ENCODE results near the gene DGAT2. TPM values are rescaled to one million over a fixed set of nuclear protein-coding genes. Genes with fewer than 3 reads are reported as not detected.
A peak's percentile ranks its signal among the peaks of the same experiment; 100 is the strongest.

DGAT2 gene, protein sequence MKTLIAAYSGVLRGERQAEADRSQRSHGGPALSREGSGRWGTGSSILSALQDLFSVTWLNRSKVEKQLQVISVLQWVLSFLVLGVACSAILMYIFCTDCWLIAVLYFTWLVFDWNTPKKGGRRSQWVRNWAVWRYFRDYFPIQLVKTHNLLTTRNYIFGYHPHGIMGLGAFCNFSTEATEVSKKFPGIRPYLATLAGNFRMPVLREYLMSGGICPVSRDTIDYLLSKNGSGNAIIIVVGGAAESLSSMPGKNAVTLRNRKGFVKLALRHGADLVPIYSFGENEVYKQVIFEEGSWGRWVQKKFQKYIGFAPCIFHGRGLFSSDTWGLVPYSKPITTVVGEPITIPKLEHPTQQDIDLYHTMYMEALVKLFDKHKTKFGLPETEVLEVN
- 0.50 TPM for polyA plus RNA-seq (2013)

- H3K36me3 ChIP-seq (ENCODE audit: control insufficient read depth in 4 of 4, insufficient read depth in 4 of 4, low read length in 3 of 4): no peaks in the 10 kb centered on the region
- peaks cover 0 to 18% (median 16%) of the 10 kb centered on the region in 4 experiments for H3K4me1 ChIP-seq (ENCODE audit: control extremely low read depth in 1 of 4, control insufficient read depth in 4 of 4, insufficient read depth in 4 of 4, low read length in 3 of 4)
- peak within 1 kb of the TSS; percentile 11 to 74 (median 47) for H3K4me3 ChIP-seq (ENCODE audit: control insufficient read depth in 1 of 7, extremely low read depth in 1 of 7, insufficient read depth in 4 of 7, low read depth in 2 of 7, low read length in 6 of 7)
- peaks cover 0 to 24% (median 12%) of the 10 kb centered on the region in 5 experiments for H3K27me3 ChIP-seq (replicated peaks in 2 of 5; ENCODE audit: control insufficient read depth in 4 of 5, insufficient read depth in 5 of 5, low read length in 4 of 5)
- 2% methylated on average over 62 of the region's 66 CpGs for WGBS (ENCODE audit: insufficient coverage)
- CTCF ChIA-PET: interaction anchor here (1.8 kb wide), 1 partner anchor 9 kb away, joined by 5 read pairs; no protein-coding TSS in a partner anchor
- DNase-seq: peak; percentile 76 to 89 (median 82)
- peak within 1 kb of the TSS in 1 of 2 experiments; percentile 65 for H3K27ac ChIP-seq (ENCODE audit: insufficient read depth in 1 of 2, low read depth in 1 of 2, low read length in 2 of 2, poor library complexity in 1 of 2, severe bottlenecking in 2 of 2)
- no peaks in the 10 kb centered on the region for H3K9me3 ChIP-seq (ENCODE audit: control extremely low read depth in 1 of 5, control insufficient read depth in 4 of 5, insufficient read depth in 2 of 5, low read depth in 1 of 5, low read length in 4 of 5)
- POLR2A ChIA-PET: interaction anchor here (0.6 kb wide), 1 partner anchor 99 kb away, joined by 4 read pairs; no protein-coding TSS in a partner anchor
Measured at GRCh38 chr11:75768112-75768908, at the start of gene DGAT2. TSS of gene DGAT2 (plus strand) at chr11:75768778. CDS start at chr11:75768992, 214 bp downstream.

GRCh38 chr11:75719340-75720239 is 49.0 kb upstream of the DGAT2 start:
- WGBS (ENCODE audit: insufficient coverage): 98% methylated on average over 12 of the region's 14 CpGs
- DNase-seq: no peak
- no peak overlapping the region for H3K4me3 ChIP-seq (ENCODE audit: control insufficient read depth in 1 of 7, extremely low read depth in 1 of 7, insufficient read depth in 4 of 7, low read depth in 2 of 7, low read length in 6 of 7)
- no peak overlapping the region for H3K27ac ChIP-seq (ENCODE audit: insufficient read depth in 1 of 2, low read depth in 1 of 2, low read length in 2 of 2, poor library complexity in 1 of 2, severe bottlenecking in 2 of 2)
- no peaks in the 10 kb centered on the region for H3K36me3 ChIP-seq (ENCODE audit: control insufficient read depth in 4 of 4, insufficient read depth in 4 of 4, low read length in 3 of 4)
- H3K27me3 ChIP-seq (replicated peaks in 2 of 5; ENCODE audit: control insufficient read depth in 4 of 5, insufficient read depth in 5 of 5, low read length in 4 of 5): no peaks in the 10 kb centered on the region
- peaks cover 0 to 11% (median 8%) of the 10 kb centered on the region in 4 experiments for H3K4me1 ChIP-seq (ENCODE audit: control extremely low read depth in 1 of 4, control insufficient read depth in 4 of 4, insufficient read depth in 4 of 4, low read length in 3 of 4)
- H3K9me3 ChIP-seq (ENCODE audit: control extremely low read depth in 1 of 5, control insufficient read depth in 4 of 5, insufficient read depth in 2 of 5, low read depth in 1 of 5, low read length in 4 of 5): no peaks in the 10 kb centered on the region
- ChIA-PET CTCF (interaction anchor here (1.4 to 2.2 kb wide), 2 partner anchors 13 to 64 kb away, joined by 3 to 8 read pairs; no protein-coding TSS in a partner anchor), POLR2A (interaction anchor here (0.6 kb wide), 2 partner anchors 8 to 397 kb away, joined by 3 to 4 read pairs; no protein-coding TSS in a partner anchor)

DNA sequence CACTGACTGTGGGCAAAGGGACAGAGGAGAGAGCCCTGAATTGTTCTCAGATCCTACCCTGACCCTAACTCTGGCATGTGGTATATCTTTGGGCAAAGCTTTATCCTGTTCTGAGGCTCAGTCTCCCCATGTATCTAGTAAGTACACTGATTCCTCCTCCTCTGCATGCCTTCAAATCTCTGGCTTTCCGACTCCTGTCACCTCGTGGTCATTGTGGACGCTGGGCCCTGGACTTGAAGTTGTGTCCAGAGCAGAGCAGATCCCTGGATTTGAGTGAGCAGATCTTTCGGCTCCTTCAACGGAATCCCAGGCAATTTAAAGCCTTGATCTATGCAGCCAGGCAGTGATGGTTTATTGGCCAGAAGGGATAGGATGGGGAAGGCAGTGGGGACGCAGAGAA is 47.9 kb upstream of the DGAT2 start:
- Histone ChIP-seq H3K27ac (ENCODE audit: insufficient read depth in 1 of 2, low read depth in 1 of 2, low read length in 2 of 2, poor library complexity in 1 of 2, severe bottlenecking in 2 of 2) (no peak overlapping the region), H3K9me3 (ENCODE audit: control extremely low read depth in 1 of 5, control insufficient read depth in 4 of 5, insufficient read depth in 2 of 5, low read depth in 1 of 5, low read length in 4 of 5) (no peaks in the 10 kb centered on the region), H3K36me3 (ENCODE audit: control insufficient read depth in 4 of 4, insufficient read depth in 4 of 4, low read length in 3 of 4) (no peaks in the 10 kb centered on the region), H3K4me1 (ENCODE audit: control extremely low read depth in 1 of 4, control insufficient read depth in 4 of 4, insufficient read depth in 4 of 4, low read length in 3 of 4) (peaks cover 0 to 11% (median 8%) of the 10 kb centered on the region in 4 experiments), H3K27me3 (replicated peaks in 2 of 5; ENCODE audit: control insufficient read depth in 4 of 5, insufficient read depth in 5 of 5, low read length in 4 of 5) (no peaks in the 10 kb centered on the region), H3K4me3 (ENCODE audit: control insufficient read depth in 1 of 7, extremely low read depth in 1 of 7, insufficient read depth in 4 of 7, low read depth in 2 of 7, low read length in 6 of 7) (no peak overlapping the region)
- WGBS (ENCODE audit: insufficient coverage): 98% methylated on average over 4 of the region's 6 CpGs
- DNase-seq: no peak
- CTCF ChIA-PET: interaction anchor here (0.7 to 2.5 kb wide), 3 partner anchors 63 to 599 kb away, joined by 3 to 6 read pairs (median 3); no protein-coding TSS in a partner anchor
- POLR2A ChIA-PET: interaction anchor here (0.6 kb wide), 1 partner anchor 9 kb away, joined by 3 read pairs; no protein-coding TSS in a partner anchor

DNA sequence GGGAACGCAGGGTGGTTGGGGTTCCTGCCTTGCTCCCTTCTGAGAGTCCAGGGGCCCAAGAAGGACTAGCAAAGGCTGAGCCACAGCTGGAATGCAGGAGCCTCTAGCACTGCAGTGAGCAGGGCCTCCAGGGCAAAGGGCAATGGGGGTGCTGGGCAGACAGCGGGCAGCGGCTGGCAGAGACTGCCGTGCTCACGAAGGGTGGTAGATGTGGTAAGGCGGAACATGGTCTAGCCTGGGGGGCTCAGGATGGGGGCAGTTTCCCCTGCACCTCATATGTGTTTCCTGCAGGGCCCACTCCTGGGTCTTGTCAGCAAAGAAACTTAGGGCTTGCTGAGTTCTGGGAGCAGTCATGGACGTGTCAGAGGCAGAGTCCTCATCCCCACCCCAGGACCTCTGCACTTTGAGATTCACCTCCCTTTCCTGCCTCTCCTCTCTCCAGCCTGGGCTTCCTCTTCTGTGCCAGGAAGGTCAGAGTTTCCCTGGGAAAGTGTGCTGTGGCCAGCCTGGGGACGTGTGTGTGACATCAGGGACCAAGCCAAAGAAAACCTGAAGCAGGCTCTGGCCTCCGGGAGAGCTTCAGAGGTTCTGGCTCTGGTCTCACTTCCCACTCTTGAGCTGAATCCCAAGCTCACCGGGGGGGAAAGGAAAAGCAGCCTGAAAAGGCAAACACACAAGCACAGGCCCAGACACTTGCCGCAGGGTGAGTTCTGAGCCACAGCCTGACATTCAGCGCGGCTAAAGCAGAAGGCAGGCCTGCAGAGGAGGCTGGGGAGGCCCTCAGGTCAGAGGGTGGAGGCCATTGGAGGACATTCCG is 46.5 kb upstream of the DGAT2 start:
- Histone ChIP-seq H3K27me3 (replicated peaks in 2 of 5; ENCODE audit: control insufficient read depth in 4 of 5, insufficient read depth in 5 of 5, low read length in 4 of 5) (no peaks in the 10 kb centered on the region), H3K4me1 (ENCODE audit: control extremely low read depth in 1 of 4, control insufficient read depth in 4 of 4, insufficient read depth in 4 of 4, low read length in 3 of 4) (peaks cover 0 to 11% (median 8%) of the 10 kb centered on the region in 4 experiments), H3K9me3 (ENCODE audit: control extremely low read depth in 1 of 5, control insufficient read depth in 4 of 5, insufficient read depth in 2 of 5, low read depth in 1 of 5, low read length in 4 of 5) (no peaks in the 10 kb centered on the region), H3K4me3 (ENCODE audit: control insufficient read depth in 1 of 7, extremely low read depth in 1 of 7, insufficient read depth in 4 of 7, low read depth in 2 of 7, low read length in 6 of 7) (no peak overlapping the region), H3K27ac (ENCODE audit: insufficient read depth in 1 of 2, low read depth in 1 of 2, low read length in 2 of 2, poor library complexity in 1 of 2, severe bottlenecking in 2 of 2) (no peak overlapping the region), H3K36me3 (ENCODE audit: control insufficient read depth in 4 of 4, insufficient read depth in 4 of 4, low read length in 3 of 4) (no peaks in the 10 kb centered on the region)
- ChIA-PET CTCF (interaction anchor here (0.9 to 2.5 kb wide), 4 partner anchors 11 to 597 kb away, joined by 3 to 6 read pairs (median 4); no protein-coding TSS in a partner anchor), POLR2A (interaction anchor here (1.0 kb wide), 1 partner anchor 16 kb away, joined by 3 read pairs; no protein-coding TSS in a partner anchor)
- WGBS (ENCODE audit: insufficient coverage): 92% methylated on average over 10 of the region's 14 CpGs
- DNase-seq: peak in 2 of 3 donors; percentile 8 to 27

GRCh38 chr11:75722669-75723042 is 45.9 kb upstream of the DGAT2 start:
- WGBS (ENCODE audit: insufficient coverage): 100% methylated on average over 8 of the region's 9 CpGs
- no peaks in the 10 kb centered on the region for H3K9me3 ChIP-seq (ENCODE audit: control extremely low read depth in 1 of 5, control insufficient read depth in 4 of 5, insufficient read depth in 2 of 5, low read depth in 1 of 5, low read length in 4 of 5)
- no peaks in the 10 kb centered on the region for H3K36me3 ChIP-seq (ENCODE audit: control insufficient read depth in 4 of 4, insufficient read depth in 4 of 4, low read length in 3 of 4)
- peaks cover 0 to 11% (median 8%) of the 10 kb centered on the region in 4 experiments for H3K4me1 ChIP-seq (ENCODE audit: control extremely low read depth in 1 of 4, control insufficient read depth in 4 of 4, insufficient read depth in 4 of 4, low read length in 3 of 4)
- DNase-seq: no peak
- no peak overlapping the region for H3K4me3 ChIP-seq (ENCODE audit: control insufficient read depth in 1 of 7, extremely low read depth in 1 of 7, insufficient read depth in 4 of 7, low read depth in 2 of 7, low read length in 6 of 7)
- H3K27me3 ChIP-seq (replicated peaks in 2 of 5; ENCODE audit: control insufficient read depth in 4 of 5, insufficient read depth in 5 of 5, low read length in 4 of 5): no peaks in the 10 kb centered on the region
- POLR2A ChIA-PET: no interaction called here
- H3K27ac ChIP-seq (ENCODE audit: insufficient read depth in 1 of 2, low read depth in 1 of 2, low read length in 2 of 2, poor library complexity in 1 of 2, severe bottlenecking in 2 of 2): no peak overlapping the region
- CTCF ChIA-PET: interaction anchor here (0.9 to 2.5 kb wide), 4 partner anchors 8 to 597 kb away, joined by 3 to 6 read pairs (median 6); no protein-coding TSS in a partner anchor

Data from common myeloid progenitor, CD34-positive (primary cell).